ENCODE data around the gene CALHM3.

CALHM3 gene

DNA sequence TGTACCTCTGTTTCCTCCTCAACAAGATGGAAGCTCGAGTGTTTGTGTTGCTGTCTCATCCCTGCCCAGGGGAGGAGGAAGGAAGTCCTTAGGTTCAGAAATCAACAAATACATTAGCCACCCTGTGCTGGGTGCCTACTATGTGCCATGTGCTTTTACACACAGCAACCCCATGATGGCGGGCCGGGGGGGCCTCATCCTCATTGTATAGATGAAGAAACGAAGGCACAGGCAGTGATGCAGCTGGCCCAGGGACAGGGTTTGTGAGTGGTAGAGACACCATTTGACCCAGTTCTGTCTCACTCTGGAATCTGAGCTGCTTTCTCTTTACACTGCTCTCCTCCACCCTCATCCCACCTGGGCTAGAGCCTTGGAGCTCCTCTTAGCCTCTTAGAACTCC is 25.0 kb downstream of the CALHM3 start:
- H3K4me3 ChIP-seq (ENCODE audit: low read depth, low read length, poor library complexity, severe bottlenecking), result no peak overlapping the region
- peaks cover 9% of the 10 kb centered on the region; the same call in 1 of the 2 replicates for H3K36me3 ChIP-seq (ENCODE audit: insufficient read depth, low read length)
- no peaks in the 10 kb centered on the region for H3K9me2 ChIP-seq (ENCODE audit: low read depth, low read length)
- H3K4me2 ChIP-seq (ENCODE audit: low read length), result no peak overlapping the region
- H3K9ac ChIP-seq (ENCODE audit: low read length), result no peak overlapping the region
- no peaks in the 10 kb centered on the region for H3K79me2 ChIP-seq (ENCODE audit: insufficient read depth, low read length)
- H3K27ac ChIP-seq (ENCODE audit: low read depth, low read length, poor library complexity, severe bottlenecking), result no peak overlapping the region
- H4K20me1 ChIP-seq (ENCODE audit: insufficient read depth, low read length), result no peaks in the 10 kb centered on the region
- no peak overlapping the region for H2AFZ ChIP-seq (ENCODE audit: low read length)
- TF ChIP-seq EZH2 (IDR thresholded peaks at IDR 0.05; ENCODE audit: borderline replicate concordance, low read length), result no peak
- TF ChIP-seq, protein P1, sequence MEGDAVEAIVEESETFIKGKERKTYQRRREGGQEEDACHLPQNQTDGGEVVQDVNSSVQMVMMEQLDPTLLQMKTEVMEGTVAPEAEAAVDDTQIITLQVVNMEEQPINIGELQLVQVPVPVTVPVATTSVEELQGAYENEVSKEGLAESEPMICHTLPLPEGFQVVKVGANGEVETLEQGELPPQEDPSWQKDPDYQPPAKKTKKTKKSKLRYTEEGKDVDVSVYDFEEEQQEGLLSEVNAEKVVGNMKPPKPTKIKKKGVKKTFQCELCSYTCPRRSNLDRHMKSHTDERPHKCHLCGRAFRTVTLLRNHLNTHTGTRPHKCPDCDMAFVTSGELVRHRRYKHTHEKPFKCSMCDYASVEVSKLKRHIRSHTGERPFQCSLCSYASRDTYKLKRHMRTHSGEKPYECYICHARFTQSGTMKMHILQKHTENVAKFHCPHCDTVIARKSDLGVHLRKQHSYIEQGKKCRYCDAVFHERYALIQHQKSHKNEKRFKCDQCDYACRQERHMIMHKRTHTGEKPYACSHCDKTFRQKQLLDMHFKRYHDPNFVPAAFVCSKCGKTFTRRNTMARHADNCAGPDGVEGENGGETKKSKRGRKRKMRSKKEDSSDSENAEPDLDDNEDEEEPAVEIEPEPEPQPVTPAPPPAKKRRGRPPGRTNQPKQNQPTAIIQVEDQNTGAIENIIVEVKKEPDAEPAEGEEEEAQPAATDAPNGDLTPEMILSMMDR (IDR thresholded peaks at IDR 0.05; ENCODE audit: low read length), result no peak
- peaks cover 11% of the 10 kb centered on the region for H3K4me1 ChIP-seq (ENCODE audit: insufficient read depth, low read length, severe bottlenecking)
- H3F3A ChIP-seq (ENCODE audit: insufficient read depth, low read length), result no peaks in the 10 kb centered on the region; the same call in 1 of the 2 replicates
- no peaks in the 10 kb centered on the region for H3K9me3 ChIP-seq (ENCODE audit: low read length)
- no peaks in the 10 kb centered on the region for H3K27me3 ChIP-seq (ENCODE audit: insufficient read depth, low read length)

DNA sequence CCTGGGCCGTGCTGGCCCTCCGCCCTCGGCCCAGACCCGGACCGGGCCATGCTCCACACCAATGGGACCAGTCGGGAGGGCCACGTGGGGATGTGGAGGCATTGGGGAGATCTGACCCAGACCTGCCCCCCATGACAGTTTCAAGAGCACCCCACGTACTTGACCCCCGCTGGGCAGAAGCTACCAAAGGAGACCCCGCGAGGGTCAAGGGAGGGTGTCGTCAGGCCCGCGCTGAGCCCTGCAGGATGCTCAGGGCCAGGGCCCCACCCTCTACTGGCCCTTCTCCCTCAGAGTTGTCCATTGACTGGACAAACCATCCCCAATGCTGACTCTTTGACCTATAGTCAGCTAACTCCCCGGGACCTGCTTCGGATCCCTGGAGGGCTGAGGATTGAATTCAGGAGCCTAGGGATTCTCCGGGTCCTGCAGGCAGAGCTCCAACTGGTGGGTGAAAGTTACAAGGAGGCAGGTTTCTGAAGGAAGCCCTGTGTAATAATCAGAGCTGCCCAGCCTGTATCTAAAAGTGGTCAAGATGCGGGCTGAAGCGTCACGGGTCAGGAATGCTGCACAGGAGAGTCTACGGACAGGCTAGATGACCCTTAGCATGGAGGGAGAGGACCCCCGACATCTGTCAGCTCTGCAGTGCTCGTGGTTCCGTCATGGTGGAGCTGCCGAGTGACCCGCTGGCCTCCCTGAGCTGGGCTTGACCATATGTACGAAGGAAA is 26.4 kb downstream of the CALHM3 start:
- Histone ChIP-seq H3K9me2 (ENCODE audit: low read depth, low read length) (no peaks in the 10 kb centered on the region), H3K9ac (ENCODE audit: low read length) (peak overlapping the region; percentile 36; the same call in 1 of the 2 replicates), H4K20me1 (ENCODE audit: insufficient read depth, low read length) (no peaks in the 10 kb centered on the region), H2AFZ (ENCODE audit: low read length) (no peak overlapping the region), H3K4me2 (ENCODE audit: low read length) (peak overlapping the region; percentile 61), H3K9me3 (ENCODE audit: low read length) (no peaks in the 10 kb centered on the region), H3K4me1 (ENCODE audit: insufficient read depth, low read length, severe bottlenecking) (peaks cover 11% of the 10 kb centered on the region), H3F3A (ENCODE audit: insufficient read depth, low read length) (no peaks in the 10 kb centered on the region; the same call in 1 of the 2 replicates), H3K4me3 (ENCODE audit: low read depth, low read length, poor library complexity, severe bottlenecking) (peak overlapping the region; percentile 49), H3K27ac (ENCODE audit: low read depth, low read length, poor library complexity, severe bottlenecking) (no peak overlapping the region), H3K79me2 (ENCODE audit: insufficient read depth, low read length) (no peaks in the 10 kb centered on the region), H3K36me3 (ENCODE audit: insufficient read depth, low read length) (peaks cover 15% of the 10 kb centered on the region), H3K27me3 (ENCODE audit: insufficient read depth, low read length) (no peaks in the 10 kb centered on the region)
- TF ChIP-seq, protein P1 (IDR thresholded peaks at IDR 0.05; ENCODE audit: low read length), result no peak
- TF ChIP-seq EZH2 (IDR thresholded peaks at IDR 0.05; ENCODE audit: borderline replicate concordance, low read length), result no peak

DNA sequence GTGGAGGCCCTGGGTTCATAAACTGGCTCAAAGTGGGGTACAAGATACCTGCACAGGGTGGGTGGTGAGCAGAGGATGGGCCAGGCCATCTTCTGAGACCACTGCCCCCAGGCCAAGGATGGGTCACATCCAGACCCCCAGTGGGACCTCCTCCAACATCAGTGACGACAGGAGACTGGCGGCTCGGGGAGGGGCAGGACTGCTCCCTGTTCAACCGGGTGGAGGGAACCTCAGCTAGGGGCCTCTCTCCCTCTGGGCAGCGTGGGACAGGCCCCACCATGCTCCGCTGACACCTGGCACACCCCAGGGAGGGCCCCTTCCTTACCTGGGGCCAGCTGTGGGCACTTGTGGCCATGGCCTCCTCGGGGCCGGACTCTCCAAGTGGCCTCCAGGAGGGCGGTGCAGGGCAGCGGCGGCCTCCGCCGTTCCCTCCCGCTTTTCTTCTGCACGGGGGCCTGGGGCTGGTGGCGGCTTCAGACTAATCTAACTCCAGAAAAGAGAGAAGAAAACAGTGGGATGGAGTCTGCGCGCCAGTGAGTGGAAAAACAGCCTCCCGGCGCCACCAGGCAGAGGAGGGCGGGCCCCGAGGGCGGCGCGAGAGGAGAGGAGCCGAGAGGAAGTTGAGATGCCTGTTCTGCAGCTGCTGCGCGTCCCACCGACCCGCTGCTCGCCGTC is 27.1 kb downstream of the CALHM3 start, which contains the start of gene CALHM2:
Gene CALHM2, minus strand, starts transcription at position 540 of the 675 bp plus-strand sequence. CDS start 2,429 bp downstream, outside the sequence.
- Histone ChIP-seq H3K4me3 (ENCODE audit: low read depth, low read length, poor library complexity, severe bottlenecking) (peak within 1 kb of the TSS; percentile 49), H2AFZ (ENCODE audit: low read length) (no peak within 1 kb of the TSS), H3F3A (ENCODE audit: insufficient read depth, low read length) (no peaks in the 10 kb centered on the region; the same call in 1 of the 2 replicates)

More for the DNA sequence above, 27.1 kb downstream of the CALHM3 start, which contains the start of gene CALHM2:
- peak within 1 kb of the TSS; percentile 61 for H3K4me2 ChIP-seq (ENCODE audit: low read length)
- H3K9me3 ChIP-seq (ENCODE audit: low read length), result no peaks in the 10 kb centered on the region
- no peaks in the 10 kb centered on the region for H3K27me3 ChIP-seq (ENCODE audit: insufficient read depth, low read length)
- H3K27ac ChIP-seq (ENCODE audit: low read depth, low read length, poor library complexity, severe bottlenecking), result no peak within 1 kb of the TSS
- no peak for TF ChIP-seq EZH2 (IDR thresholded peaks at IDR 0.05; ENCODE audit: borderline replicate concordance, low read length)
- TF ChIP-seq, protein P1 (IDR thresholded peaks at IDR 0.05; ENCODE audit: low read length), result no peak
- H3K9me2 ChIP-seq (ENCODE audit: low read depth, low read length), result no peaks in the 10 kb centered on the region
- no peaks in the 10 kb centered on the region for H3K79me2 ChIP-seq (ENCODE audit: insufficient read depth, low read length)
- H4K20me1 ChIP-seq (ENCODE audit: insufficient read depth, low read length), result no peaks in the 10 kb centered on the region
- H3K36me3 ChIP-seq (ENCODE audit: insufficient read depth, low read length), result peaks cover 22% of the 10 kb centered on the region
- H3K9ac ChIP-seq (ENCODE audit: low read length), result peak within 1 kb of the TSS; percentile 37; the same call in 1 of the 2 replicates
- peaks cover 11% of the 10 kb centered on the region for H3K4me1 ChIP-seq (ENCODE audit: insufficient read depth, low read length, severe bottlenecking)

Measured in OCI-LY1 (cell line).